D721Med (cell line): ENCODE results near the gene HYAL2.

ENCODE experiments used
- DNase-seq: peaks from one replicate; pipeline ENCODE4 v3.0.0; 2011; ENCODE audit warnings: low spot score; ENCODE audit not compliant: insufficient read length
- FAIRE-seq: peaks from 2 replicates; lab custom pipeline; 2011; peaks lifted over from hg19 to GRCh38; lab: Jason Lieb, UNC
- TF ChIP-seq, protein P1 (sequence below): IDR thresholded peaks from 2 replicates; pipeline ENCODE4 v1.5.1; 2012; ENCODE audit warnings: mild to moderate bottlenecking, control low read depth; ENCODE audit not compliant: insufficient read depth; ENCODE audit errors: missing control alignments

HYAL2 gene

DNA sequence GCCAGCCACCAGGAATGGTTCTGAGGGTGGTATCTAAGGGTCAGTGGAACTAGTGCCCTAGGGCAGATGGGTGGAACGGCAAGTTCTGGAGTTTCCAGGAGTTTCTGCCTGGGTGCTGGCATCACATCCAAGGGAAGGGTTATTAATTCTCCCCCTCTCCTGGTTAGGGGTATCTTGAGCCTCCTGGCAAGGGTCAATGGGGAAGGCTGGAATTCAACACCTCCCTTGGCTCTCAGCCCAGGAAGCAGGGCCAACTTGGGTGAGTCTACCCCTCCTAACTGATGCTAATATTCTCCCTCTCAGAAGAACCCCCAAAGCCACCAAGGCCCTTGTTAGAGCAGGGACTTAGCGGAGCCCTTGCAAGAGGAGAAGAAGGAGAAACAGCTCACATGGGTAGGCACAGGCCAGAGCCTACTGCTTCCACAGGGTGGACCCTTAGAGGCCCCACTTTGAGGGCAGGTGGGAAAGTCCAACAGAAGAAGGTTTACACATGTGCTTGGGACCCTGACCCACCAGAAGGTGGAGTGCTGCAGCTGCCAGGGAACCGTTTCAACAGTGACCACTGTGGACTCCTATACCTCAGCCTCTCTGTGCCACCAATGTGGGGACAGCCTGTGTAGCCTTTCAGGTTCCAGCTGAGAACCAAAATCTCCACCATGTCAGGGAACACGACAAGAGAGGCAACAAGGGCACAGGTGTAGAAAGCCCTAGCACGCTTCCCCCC lies 33.4 kb upstream of the HYAL2 start:
- FAIRE-seq: no peak
- no peak for DNase-seq
- TF ChIP-seq, protein P1, sequence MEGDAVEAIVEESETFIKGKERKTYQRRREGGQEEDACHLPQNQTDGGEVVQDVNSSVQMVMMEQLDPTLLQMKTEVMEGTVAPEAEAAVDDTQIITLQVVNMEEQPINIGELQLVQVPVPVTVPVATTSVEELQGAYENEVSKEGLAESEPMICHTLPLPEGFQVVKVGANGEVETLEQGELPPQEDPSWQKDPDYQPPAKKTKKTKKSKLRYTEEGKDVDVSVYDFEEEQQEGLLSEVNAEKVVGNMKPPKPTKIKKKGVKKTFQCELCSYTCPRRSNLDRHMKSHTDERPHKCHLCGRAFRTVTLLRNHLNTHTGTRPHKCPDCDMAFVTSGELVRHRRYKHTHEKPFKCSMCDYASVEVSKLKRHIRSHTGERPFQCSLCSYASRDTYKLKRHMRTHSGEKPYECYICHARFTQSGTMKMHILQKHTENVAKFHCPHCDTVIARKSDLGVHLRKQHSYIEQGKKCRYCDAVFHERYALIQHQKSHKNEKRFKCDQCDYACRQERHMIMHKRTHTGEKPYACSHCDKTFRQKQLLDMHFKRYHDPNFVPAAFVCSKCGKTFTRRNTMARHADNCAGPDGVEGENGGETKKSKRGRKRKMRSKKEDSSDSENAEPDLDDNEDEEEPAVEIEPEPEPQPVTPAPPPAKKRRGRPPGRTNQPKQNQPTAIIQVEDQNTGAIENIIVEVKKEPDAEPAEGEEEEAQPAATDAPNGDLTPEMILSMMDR: no peak

DNA sequence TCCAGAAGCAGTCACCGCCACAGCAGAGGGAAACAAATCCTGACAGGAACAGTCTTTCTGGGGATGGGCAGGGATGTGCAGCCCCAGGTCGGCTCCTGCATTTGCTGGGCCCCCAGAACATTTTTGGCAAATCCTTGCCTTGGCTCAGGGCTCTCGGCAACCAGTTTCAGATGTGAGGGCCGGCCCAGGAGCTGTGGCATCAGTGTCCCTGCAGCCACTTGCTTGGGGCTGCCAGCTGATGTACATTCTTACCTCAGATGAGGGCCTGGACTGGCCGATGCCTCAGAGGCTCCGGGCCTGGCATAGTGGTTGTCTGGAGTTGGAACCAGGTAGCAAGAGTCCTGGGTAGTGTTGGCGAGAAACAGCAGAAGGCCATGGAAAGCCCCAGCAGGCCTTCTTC lies 32.3 kb upstream of the HYAL2 start:
- TF ChIP-seq, protein P1: no peak
- DNase-seq (no peak), FAIRE-seq (no peak)

DNA sequence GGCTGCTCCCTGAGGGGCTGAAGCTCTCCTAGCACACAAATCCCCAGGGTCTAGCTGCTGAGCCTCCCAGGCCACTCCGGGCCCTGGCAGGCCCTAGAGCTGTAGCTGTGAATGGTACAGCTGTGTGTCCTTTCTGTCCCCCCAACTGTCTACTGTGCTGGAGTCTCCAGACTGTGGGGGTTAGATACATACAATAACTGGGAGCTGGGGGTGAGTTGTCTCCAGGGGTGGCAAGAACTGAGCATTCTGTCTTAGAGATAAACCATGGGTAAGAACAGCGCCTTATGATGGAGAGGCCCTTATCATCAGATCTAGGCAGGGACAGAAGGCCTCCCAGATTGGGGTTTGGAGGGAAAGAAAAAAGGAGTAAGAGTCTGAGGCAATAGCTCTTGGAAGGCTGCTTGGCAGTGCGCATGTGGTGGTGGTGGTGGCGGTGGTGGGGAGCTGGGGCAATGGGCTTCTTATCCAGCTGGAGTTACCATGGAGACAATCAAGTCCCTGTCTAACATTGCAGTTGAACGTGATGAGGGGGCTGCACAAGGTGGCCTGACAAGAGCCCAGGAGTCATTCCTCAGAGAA lies 31.7 kb upstream of the HYAL2 start:
- TF ChIP-seq, protein P1: no peak
- FAIRE-seq (no peak), DNase-seq (no peak)

DNA sequence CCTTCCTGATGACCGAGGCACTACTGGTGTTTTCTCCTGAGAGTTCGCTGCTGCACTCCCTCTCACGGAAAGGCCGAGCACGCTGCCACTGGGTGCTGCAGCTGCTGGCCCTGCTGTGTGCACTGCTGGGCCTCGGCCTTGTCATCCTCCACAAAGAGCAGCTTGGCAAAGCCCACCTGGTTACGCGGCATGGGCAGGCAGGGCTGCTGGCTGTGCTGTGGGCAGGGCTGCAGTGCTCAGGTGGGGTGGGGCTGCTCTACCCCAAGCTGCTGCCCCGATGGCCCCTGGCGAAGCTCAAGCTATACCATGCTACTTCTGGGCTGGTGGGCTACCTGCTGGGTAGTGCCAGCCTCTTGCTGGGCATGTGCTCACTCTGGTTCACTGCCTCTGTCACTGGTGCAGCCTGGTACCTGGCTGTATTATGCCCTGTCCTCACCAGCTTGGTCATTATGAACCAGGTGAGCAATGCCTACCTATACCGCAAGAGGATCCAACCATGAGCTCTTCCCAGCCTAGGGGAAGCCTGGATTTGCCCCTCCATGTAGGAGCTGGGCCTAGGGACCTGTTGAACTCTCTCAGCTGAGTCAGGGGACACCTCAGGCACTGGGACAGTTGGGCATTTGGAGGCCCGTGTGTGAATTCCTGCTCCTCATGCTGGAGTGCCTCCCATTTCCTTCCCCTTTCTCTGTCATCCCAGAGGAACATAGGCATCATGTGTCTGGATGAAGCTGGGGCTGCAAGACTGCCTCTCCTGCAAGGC lies 30.9 kb upstream of the HYAL2 start:
- TF ChIP-seq, protein P1: no peak
- DNase-seq (no peak), FAIRE-seq (no peak)

- no peak for DNase-seq
- TF ChIP-seq, protein P1: peak; percentile 18
- no peak for FAIRE-seq
These were observed 30.2 kb upstream of the HYAL2 start for GRCh38 chr3:50352781-50353180.

DNA sequence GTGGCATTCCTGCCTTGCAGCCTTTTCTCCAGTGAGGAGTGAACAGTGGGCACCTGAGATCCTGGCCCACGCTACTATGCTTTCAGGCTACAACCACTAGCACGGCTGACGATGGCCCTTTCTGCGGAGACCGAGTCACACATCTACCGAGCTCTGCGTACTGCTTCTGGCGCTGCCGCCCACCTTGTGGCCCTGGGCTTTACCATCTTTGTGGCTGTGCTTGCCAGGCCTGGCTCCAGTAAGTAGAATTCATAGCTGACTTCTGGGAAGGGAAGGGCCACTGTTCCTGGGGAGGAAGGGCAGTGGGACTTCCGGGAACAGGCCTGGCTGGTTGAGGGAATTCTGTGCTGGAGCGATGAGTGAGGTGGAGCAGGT lies 28.8 kb upstream of the HYAL2 start:
- TF ChIP-seq, protein P1: no peak
- FAIRE-seq (no peak), DNase-seq (no peak)
